GM12878 (cell line): Measurements from ENCODE around the gene BCL2L13. TPM values are rescaled to one million over a fixed set of nuclear protein-coding genes. Genes with fewer than 3 reads are reported as not detected.

Experiments
- BHLHE40 ChIP-seq, 2 experiments: fragments of 450-650 bp in 1 of 2; IDR thresholded peaks; 2 replicates each; pipeline ENCODE4 v1.6.1; 2011 to 2017; ENCODE audit warnings: low read depth in 2 of 2, borderline replicate concordance in 1 of 2, improper control_type of control experiment in 1 of 2, low read length in 1 of 2, mild to moderate bottlenecking in 1 of 2
- CBX3 ChIP-seq: fragments of 200-600 bp; sonication (generic); IDR thresholded peaks from 2 replicates; pipeline ENCODE4 v1.6.1; 2016; ENCODE audit warnings: low read depth, borderline replicate concordance
- CBX5 ChIP-seq: sonication (generic); IDR thresholded peaks from 2 replicates; pipeline ENCODE4 v1.6.1; 2016; ENCODE audit warnings: low read depth, moderate library complexity, mild to moderate bottlenecking, inconsistent platforms
- CEBPB ChIP-seq, 2 experiments: fragments of 150-350 bp in 1 of 2; IDR thresholded peaks; 2 replicates each; pipeline ENCODE4 v1.6.1; 2012 to 2014; ENCODE audit warnings: low read depth in 2 of 2, low read length in 2 of 2, borderline replicate concordance in 1 of 2, inconsistent platforms in 1 of 2
- FOXK2 ChIP-seq: fragments of 450-650 bp; IDR thresholded peaks from 2 replicates; pipeline ENCODE4 v1.6.1; 2017; ENCODE audit warnings: mild to moderate bottlenecking, moderate library complexity
- HDGF ChIP-seq: fragments of 450-650 bp; IDR thresholded peaks from 2 replicates; pipeline ENCODE4 v1.6.1; 2016; ENCODE audit warnings: antibody characterized with exemption
- HSF1 ChIP-seq: fragments of 150-350 bp; IDR thresholded peaks from 2 replicates; pipeline ENCODE4 v1.6.1; 2014; ENCODE audit warnings: mild to moderate bottlenecking, low read depth, low read length
- IKZF1 ChIP-seq: fragments of 450-650 bp; conservative IDR thresholded peaks from 2 replicates; pipeline ENCODE4 v1.6.1; 2017; ENCODE audit warnings: antibody characterized with exemption, mild to moderate bottlenecking
- JUNB ChIP-seq: IDR thresholded peaks from 2 replicates; pipeline ENCODE4 v1.6.1; 2016; ENCODE audit warnings: antibody characterized with exemption, mild to moderate bottlenecking
- KAT2A ChIP-seq: conservative IDR thresholded peaks from 2 replicates; pipeline ENCODE4 v1.6.1; 2011; ENCODE audit warnings: low read depth, low read length; ENCODE audit not compliant: control insufficient read depth
- LARP7 ChIP-seq: fragments of 450-650 bp; IDR thresholded peaks from 2 replicates; pipeline ENCODE4 v1.6.1; 2017; ENCODE audit warnings: mild to moderate bottlenecking
- MEF2A ChIP-seq: IDR thresholded peaks from 2 replicates; pipeline ENCODE4 v1.6.1; 2011; ENCODE audit warnings: low read depth, mild to moderate bottlenecking, low read length, moderate library complexity; ENCODE audit not compliant: insufficient read depth
- MTA3 ChIP-seq: IDR thresholded peaks from 2 replicates; pipeline ENCODE4 v1.6.1; 2012; ENCODE audit warnings: low read length, inconsistent platforms, borderline replicate concordance
- MYB ChIP-seq: fragments of 150-350 bp; IDR thresholded peaks from 2 replicates; pipeline ENCODE4 v1.6.1; 2014; ENCODE audit warnings: mild to moderate bottlenecking, low read depth, low read length, borderline replicate concordance
- MYC ChIP-seq: IDR thresholded peaks from 2 replicates; pipeline ENCODE4 v1.6.1; 2011; ENCODE audit warnings: mild to moderate bottlenecking, low read length, moderate library complexity, inconsistent platforms; ENCODE audit not compliant: insufficient read depth, insufficient replicate concordance, insufficient read length, severe bottlenecking
- NKRF ChIP-seq: fragments of 450-650 bp; conservative IDR thresholded peaks from 2 replicates; pipeline ENCODE4 v1.6.1; 2017; ENCODE audit warnings: mild to moderate bottlenecking, moderate library complexity
- PAX8 ChIP-seq: fragments of 450-650 bp; IDR thresholded peaks from 2 replicates; pipeline ENCODE4 v1.6.1; 2017; ENCODE audit warnings: mild to moderate bottlenecking, moderate library complexity
- POLR2A ChIP-seq: IDR thresholded peaks from 2 replicates; pipeline ENCODE4 v1.6.1; 2011; ENCODE audit warnings: low read depth, mild to moderate bottlenecking, low read length
- SREBF2 ChIP-seq: IDR thresholded peaks from 2 replicates; pipeline ENCODE4 v1.6.1; 2012; ENCODE audit warnings: mild to moderate bottlenecking, low read length
- SUZ12 ChIP-seq: fragments of 200-600 bp; sonication (generic); IDR thresholded peaks from one replicate; pipeline ENCODE4 v1.6.1; 2018; ENCODE audit warnings: antibody characterized with exemption, mild to moderate bottlenecking; ENCODE audit not compliant: unreplicated experiment
- TBL1XR1 ChIP-seq: IDR thresholded peaks from 2 replicates; pipeline ENCODE4 v1.6.1; 2012; ENCODE audit warnings: low read depth, low read length, improper control_type of control experiment
- TCF7 ChIP-seq: IDR thresholded peaks from 2 replicates; pipeline ENCODE4 v1.6.1; 2014; ENCODE audit warnings: antibody characterized with exemption, borderline replicate concordance
- ZBED1 ChIP-seq: IDR thresholded peaks from 2 replicates; pipeline ENCODE4 v1.6.1; 2016; ENCODE audit warnings: borderline replicate concordance
- ZSCAN29 ChIP-seq: fragments of 450-650 bp; IDR thresholded peaks from 2 replicates; pipeline ENCODE4 v1.6.1; 2017; ENCODE audit warnings: mild to moderate bottlenecking, moderate library complexity
- polyA plus RNA-seq, 11 experiments: library from polyadenylated mRNA; depleted of rRNA in 4 of 11; unstranded in 6 of 11; stranded (reverse) in 5 of 11; fragments of >200 nt; fragmentation: Nextera tagmentation in 4 of 11; fragmentation: Illumina TruSeq in 1 of 11; extraction: Ambion mirVana in 4 of 11; extraction: Trizol in 1 of 11; gene quantifications; 1 replicate in 1 of 11; 2 replicates in 10 of 11; pipeline versions ENCODE4 v1.2.1 to v1.2.3, GENCODE V29; 2011 to 2016; ENCODE audit warnings: inconsistent platforms in 2 of 11, missing spikeins in 2 of 11, low read depth in 1 of 11
- total RNA-seq, 4 experiments: library from RNA; depleted of rRNA in 3 of 4; stranded (reverse); fragments of >200 nt in 3 of 4; fragmentation: Illumina TruSeq in 1 of 4; extraction: Trizol in 1 of 4; gene quantifications; 2 replicates each; pipeline versions ENCODE4 v1.2.1 to v1.2.3, GENCODE V29; 2013 to 2021
- TF ChIP-seq, protein P1 (sequence below): fragments of 450-650 bp; IDR thresholded peaks from 2 replicates; pipeline ENCODE4 v1.6.1; 2017; ENCODE audit warnings: low read depth, mild to moderate bottlenecking, moderate library complexity
- TF ChIP-seq, protein P2 (sequence below): fragments of 450-650 bp; IDR thresholded peaks from 2 replicates; pipeline ENCODE4 v1.6.1; 2016; ENCODE audit warnings: mild to moderate bottlenecking

The BCL2L13 gene
- total and polyA plus RNA-seq, 10 of the 15 experiments (the other 5 are each of a cell fraction or from before 2014, with no cell fraction given): 18.6 to 30.6 (median 28.2) TPM

GRCh38 chr22:17638432-17639246 is at the start of gene BCL2L13 (continued):
- TF ChIP-seq, protein P1, sequence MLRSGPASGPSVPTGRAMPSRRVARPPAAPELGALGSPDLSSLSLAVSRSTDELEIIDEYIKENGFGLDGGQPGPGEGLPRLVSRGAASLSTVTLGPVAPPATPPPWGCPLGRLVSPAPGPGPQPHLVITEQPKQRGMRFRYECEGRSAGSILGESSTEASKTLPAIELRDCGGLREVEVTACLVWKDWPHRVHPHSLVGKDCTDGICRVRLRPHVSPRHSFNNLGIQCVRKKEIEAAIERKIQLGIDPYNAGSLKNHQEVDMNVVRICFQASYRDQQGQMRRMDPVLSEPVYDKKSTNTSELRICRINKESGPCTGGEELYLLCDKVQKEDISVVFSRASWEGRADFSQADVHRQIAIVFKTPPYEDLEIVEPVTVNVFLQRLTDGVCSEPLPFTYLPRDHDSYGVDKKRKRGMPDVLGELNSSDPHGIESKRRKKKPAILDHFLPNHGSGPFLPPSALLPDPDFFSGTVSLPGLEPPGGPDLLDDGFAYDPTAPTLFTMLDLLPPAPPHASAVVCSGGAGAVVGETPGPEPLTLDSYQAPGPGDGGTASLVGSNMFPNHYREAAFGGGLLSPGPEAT: peak; percentile 71; the same call in 1 of the 2 replicates
- TF ChIP-seq MEF2A (no peak), MYB (no peak; the same call in 1 of the 2 replicates), MTA3 (no peak), FOXK2 (no peak; the same call in 1 of the 2 replicates), HDGF (no peak), NKRF (peak; percentile 51; the same call in 1 of the 2 replicates), CEBPB (IDR thresholded peaks at IDR 0.05; ENCODE audit: borderline replicate concordance in 1 of 2, low read depth in 2 of 2, low read length in 2 of 2) (no peak), MYC (no peak), TBL1XR1 (0 out of 2 replicates have a peak, but pooled peaks have one; percentile 41), KAT2A (no peak), HSF1 (no peak), BHLHE40 (IDR thresholded peaks at IDR 0.05; ENCODE audit: borderline replicate concordance in 1 of 2, low read depth in 2 of 2, low read length in 1 of 2) (peak in 1 of 2 experiments; percentile 43; a peak in 2 of 4 replicates), IKZF1 (peak; percentile 69), JUNB (peak; percentile 31; the same call in 1 of the 2 replicates), PAX8 (no peak), SUZ12 (no peak), CBX3 (no peak), ZBED1 (0 out of 2 replicates have a peak, but pooled peaks have one; percentile 43), TCF7 (no peak), SREBF2 (no peak), CBX5 (no peak), POLR2A (peak; percentile 94), ZSCAN29 (peak; percentile 88; the same call in 1 of the 2 replicates), LARP7 (peak; percentile 58)
- TF ChIP-seq, protein P2, sequence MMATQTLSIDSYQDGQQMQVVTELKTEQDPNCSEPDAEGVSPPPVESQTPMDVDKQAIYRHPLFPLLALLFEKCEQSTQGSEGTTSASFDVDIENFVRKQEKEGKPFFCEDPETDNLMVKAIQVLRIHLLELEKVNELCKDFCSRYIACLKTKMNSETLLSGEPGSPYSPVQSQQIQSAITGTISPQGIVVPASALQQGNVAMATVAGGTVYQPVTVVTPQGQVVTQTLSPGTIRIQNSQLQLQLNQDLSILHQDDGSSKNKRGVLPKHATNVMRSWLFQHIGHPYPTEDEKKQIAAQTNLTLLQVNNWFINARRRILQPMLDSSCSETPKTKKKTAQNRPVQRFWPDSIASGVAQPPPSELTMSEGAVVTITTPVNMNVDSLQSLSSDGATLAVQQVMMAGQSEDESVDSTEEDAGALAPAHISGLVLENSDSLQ: peak; percentile 32; the same call in 1 of the 2 replicates
